Caco-2 (cell line): ENCODE data around the gene GET3. TPM values are rescaled to one million over a fixed set of nuclear protein-coding genes. Genes with fewer than 3 reads are reported as not detected.

Source experiments
- BruUV-seq: library from RNA; stranded (reverse); fragments of 400-500 nt; replicated peaks from 2 replicates; lab custom pipeline; 2021; lab: Mats Ljungman, UMichigan
- CTCF ChIA-PET: fragments of 300-600 bp; sonication (Branson Sonifier 250); formaldehyde crosslinking; loops from one replicate; lab custom pipeline; 2022; ENCODE audit warnings: antibody characterized with exemption; lab: Charles Lee
- POLR2A ChIA-PET: fragments of 300-600 bp; sonication (Branson Sonifier 250); formaldehyde crosslinking; loops from one replicate; lab custom pipeline; 2022; ENCODE audit warnings: antibody characterized with exemption; lab: Charles Lee
- DNase-seq, 2 experiments: peaks; one replicate each; pipeline versions ENCODE4 v3.0.0 to v3.0.0-alpha.2; 2020 to 2022
- H3K27me3 ChIP-seq: replicated peaks from 2 replicates; pipeline ENCODE4 v1.6.0; 2011; ENCODE audit warnings: low read length; ENCODE audit not compliant: control insufficient read depth, insufficient read depth
- H3K36me3 ChIP-seq: 2 replicates; pipeline ENCODE4 v1.5.1; 2011; ENCODE audit warnings: low read length; ENCODE audit not compliant: control insufficient read depth, insufficient read depth
- H3K4me1 ChIP-seq: fragments of 250-450 bp; sonication (Bioruptor Pico); 2 replicates; pipeline ENCODE4 v1.5.1; 2020; ENCODE audit warnings: mild to moderate bottlenecking
- H3K4me3 ChIP-seq: 2 replicates; pipeline ENCODE4 v1.5.1; 2011; ENCODE audit warnings: low read depth, mild to moderate bottlenecking, control low read depth, low read length
- H3K9me3 ChIP-seq: fragments of 250-450 bp; sonication (Bioruptor Pico); 2 replicates; pipeline ENCODE4 v1.5.1; 2020; ENCODE audit warnings: mild to moderate bottlenecking, moderate library complexity
- H3K27ac Mint-ChIP-seq: one replicate; pipeline ENCODE4 v1.8.0; 2022; ENCODE audit warnings: mixed read lengths; ENCODE audit not compliant: unreplicated experiment
- H3K27me3 Mint-ChIP-seq: one replicate; pipeline ENCODE4 v1.8.0; 2022; ENCODE audit warnings: mixed read lengths; ENCODE audit not compliant: insufficient read depth, unreplicated experiment
- H3K36me3 Mint-ChIP-seq: one replicate; pipeline ENCODE4 v1.8.0; 2022; ENCODE audit warnings: mild to moderate bottlenecking, mixed read lengths; ENCODE audit not compliant: insufficient read depth, unreplicated experiment
- H3K4me1 Mint-ChIP-seq: one replicate; pipeline ENCODE4 v1.8.0; 2022; ENCODE audit warnings: low read depth, mixed read lengths; ENCODE audit not compliant: unreplicated experiment
- H3K4me3 Mint-ChIP-seq: one replicate; pipeline ENCODE4 v1.8.0; 2022; ENCODE audit warnings: mild to moderate bottlenecking, moderate library complexity, mixed read lengths; ENCODE audit not compliant: unreplicated experiment
- H3K9me3 Mint-ChIP-seq: one replicate; pipeline ENCODE4 v1.8.0; 2022; ENCODE audit warnings: mixed read lengths; ENCODE audit not compliant: unreplicated experiment
- CTCF ChIP-seq, 2 experiments: fragments of 200-600 bp in 1 of 2; IDR thresholded peaks; 1 replicate in 1 of 2; 2 replicates in 1 of 2; pipeline versions ENCODE4 v1.5.1 to v1.8.0; 2011 to 2022; ENCODE audit warnings: antibody characterized with exemption in 1 of 2, control low read depth in 1 of 2, inconsistent platforms in 1 of 2, low read depth in 1 of 2, low read length in 1 of 2, mild to moderate bottlenecking in 1 of 2, moderate library complexity in 1 of 2; ENCODE audit not compliant: insufficient read depth in 1 of 2, severe bottlenecking in 1 of 2, unreplicated experiment in 1 of 2
- intact Hi-C: fragments of 100-400 bp; cut with micrococcal nuclease; formaldehyde crosslinking; loops from one replicate; pipeline ENCODE4 v1.10.0; 2022; ENCODE audit not compliant: unreplicated experiment
- total RNA-seq: library from RNA; stranded (reverse); gene quantifications from 2 replicates; pipeline ENCODE4 v1.2.3, GENCODE V29; 2022

The GET3 gene
- total RNA-seq, 1 experiment from 2014 or later: 57.1 TPM

DNA sequence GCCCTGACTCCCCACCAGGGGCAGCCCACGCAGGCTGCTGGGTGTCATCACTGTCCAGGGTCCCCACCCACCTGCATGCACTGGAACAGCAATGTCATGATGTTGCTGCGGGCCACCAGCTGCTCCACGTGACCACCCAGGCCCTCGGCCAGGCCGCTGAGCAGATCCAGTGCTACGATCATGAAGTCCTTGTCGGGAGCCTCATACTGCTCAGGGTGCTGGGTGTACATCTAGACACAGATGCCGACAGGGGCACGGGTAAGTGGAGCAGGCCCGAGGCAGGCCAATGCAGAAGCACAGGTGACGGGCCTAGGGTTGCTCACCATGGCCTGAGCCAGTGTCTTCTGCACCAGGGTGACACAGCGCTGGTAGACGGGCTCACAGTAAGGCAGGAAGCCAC, 32.1 kb upstream of the GET3 start:
- Histone ChIP-seq H3K36me3 (peaks cover 3% of the 10 kb centered on the region; the same call in 1 of the 2 replicates), H3K4me3 (no peak overlapping the region), H3K27me3 (no peaks in the 10 kb centered on the region), H3K9me3 (no peaks in the 10 kb centered on the region), H3K4me1 (no peaks in the 10 kb centered on the region)
- ChIA-PET POLR2A (no interaction called here), CTCF (interaction anchor here (0.6 kb wide), 1 partner anchor 18 kb away, joined by 3 read pairs; no protein-coding TSS in a partner anchor)
- Mint-ChIP-seq H3K9me3 (no peaks in the 10 kb centered on the region), H3K27ac (no peak overlapping the region), H3K27me3 (no peaks in the 10 kb centered on the region), H3K4me1 (no peaks in the 10 kb centered on the region), H3K36me3 (peaks cover 95% of the 10 kb centered on the region), H3K4me3 (no peak overlapping the region)
- intact Hi-C loops: no loop called here
- no peak for DNase-seq
- TF ChIP-seq CTCF (IDR thresholded peaks at IDR 0.05; ENCODE audit: insufficient read depth in 1 of 2, low read depth in 1 of 2, low read length in 1 of 2, severe bottlenecking in 1 of 2, unreplicated experiment in 1 of 2): no peak
- BruUV-seq: no TSS peak

GRCh38 chr19:12705654-12706331, 31.5 kb upstream of the GET3 start:
- Mint-ChIP-seq H3K4me3 (no peak overlapping the region), H3K36me3 (peaks cover 98% of the 10 kb centered on the region), H3K27me3 (no peaks in the 10 kb centered on the region), H3K4me1 (no peaks in the 10 kb centered on the region), H3K9me3 (no peaks in the 10 kb centered on the region), H3K27ac (no peak overlapping the region)
- intact Hi-C loops: no loop called here
- CTCF ChIA-PET: no interaction called here
- BruUV-seq: no TSS peak
- Histone ChIP-seq H3K36me3 (peaks cover 7% of the 10 kb centered on the region; the same call in 1 of the 2 replicates), H3K27me3 (no peaks in the 10 kb centered on the region), H3K4me3 (no peak overlapping the region), H3K4me1 (no peaks in the 10 kb centered on the region), H3K9me3 (no peaks in the 10 kb centered on the region)
- DNase-seq: no peak
- POLR2A ChIA-PET: no interaction called here
- TF ChIP-seq CTCF (IDR thresholded peaks at IDR 0.05; ENCODE audit: insufficient read depth in 1 of 2, low read depth in 1 of 2, low read length in 1 of 2, severe bottlenecking in 1 of 2, unreplicated experiment in 1 of 2): no peak

GRCh38 chr19:12706332-12706718, 31.0 kb upstream of the GET3 start:
- CTCF ChIA-PET: no interaction called here
- H3K4me1 Mint-ChIP-seq: no peaks in the 10 kb centered on the region

More at GRCh38 chr19:12706332-12706718, 31.0 kb upstream of the GET3 start:
- Mint-ChIP-seq H3K27me3 (no peaks in the 10 kb centered on the region), H3K36me3 (peaks cover 98% of the 10 kb centered on the region), H3K9me3 (no peaks in the 10 kb centered on the region), H3K27ac (no peak overlapping the region), H3K4me3 (no peak overlapping the region)
- TF ChIP-seq CTCF (IDR thresholded peaks at IDR 0.05; ENCODE audit: insufficient read depth in 1 of 2, low read depth in 1 of 2, low read length in 1 of 2, severe bottlenecking in 1 of 2, unreplicated experiment in 1 of 2): no peak
- BruUV-seq: no TSS peak
- Histone ChIP-seq H3K9me3 (no peaks in the 10 kb centered on the region), H3K36me3 (peaks cover 7% of the 10 kb centered on the region; the same call in 1 of the 2 replicates), H3K4me3 (no peak overlapping the region), H3K27me3 (no peaks in the 10 kb centered on the region), H3K4me1 (no peaks in the 10 kb centered on the region)
- intact Hi-C loops: no loop called here
- DNase-seq: no peak
- POLR2A ChIA-PET: interaction anchor here (0.7 kb wide), 1 partner anchor 15 kb away, joined by 3 read pairs; no protein-coding TSS in a partner anchor
